Measurements from ENCODE around the gene FGF12.

The FGF12 gene

DNA sequence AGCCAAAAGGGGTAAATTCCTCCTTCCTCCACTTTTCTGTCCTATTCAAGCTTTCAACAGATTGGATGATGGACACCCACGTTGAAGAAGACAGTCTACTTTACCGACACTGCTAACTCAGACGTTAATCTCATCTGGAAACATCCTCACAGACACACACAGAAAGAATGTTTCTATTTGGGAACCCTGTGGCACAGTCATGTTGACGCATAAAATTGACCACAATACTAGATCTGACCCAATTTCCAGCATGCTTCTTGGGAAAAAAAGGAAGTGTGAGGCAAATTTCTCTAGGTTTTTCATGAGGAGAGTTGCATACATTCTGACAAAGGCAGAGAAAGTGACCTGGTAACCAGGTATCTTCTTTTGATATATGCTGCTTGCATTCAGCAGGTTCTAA lies 594.1 kb downstream of the FGF12 start:
- no peak overlapping the region for H3K27ac ChIP-seq (ENCODE audit: low read depth, low read length)
- no peak overlapping the region for H3K4me3 ChIP-seq (ENCODE audit: low read length)
- H3K4me1 ChIP-seq (ENCODE audit: insufficient read depth, low read length), result no peaks in the 10 kb centered on the region
- H3K9me3 ChIP-seq (ENCODE audit: insufficient read depth, low read depth, low read length), result no peaks in the 10 kb centered on the region
- no peaks in the 10 kb centered on the region for H3K27me3 ChIP-seq (ENCODE audit: insufficient read depth, low read length)
- WGBS, result 93% methylated on average over 4 of the region's 4 CpGs
- no peak overlapping the region for H3K9ac ChIP-seq (ENCODE audit: low read depth, low read length)
- no peaks in the 10 kb centered on the region for H3K36me3 ChIP-seq (ENCODE audit: insufficient read depth, low read length)

DNA sequence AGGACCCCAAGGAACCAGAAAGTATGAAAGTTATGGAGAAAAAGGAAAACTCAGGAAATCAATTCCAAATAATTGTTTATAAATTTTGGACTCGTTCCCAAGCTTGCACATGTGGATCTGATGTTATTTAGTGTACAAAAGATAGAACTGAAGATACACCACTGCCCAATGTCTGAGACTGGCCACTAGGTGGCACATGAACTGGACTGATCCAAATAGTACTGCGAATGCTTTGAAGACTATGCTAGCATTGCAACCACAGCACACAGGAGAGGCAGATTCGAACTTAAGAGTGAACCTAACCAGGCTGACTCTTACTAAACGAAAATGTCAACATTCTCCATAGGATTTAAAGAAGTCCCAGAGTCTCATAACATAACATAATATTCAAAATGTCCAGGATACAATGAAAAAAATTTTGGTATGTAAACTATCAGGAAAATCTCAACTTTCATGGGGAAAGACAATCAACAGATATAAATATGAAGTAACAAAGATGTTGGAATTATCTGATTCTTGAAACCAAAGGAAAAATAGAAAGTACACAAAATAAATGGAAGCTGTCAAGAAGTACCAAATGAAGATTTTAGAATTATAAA lies 596.7 kb downstream of the FGF12 start:
- Histone ChIP-seq H3K4me1 (ENCODE audit: insufficient read depth, low read length) (no peaks in the 10 kb centered on the region), H3K36me3 (ENCODE audit: insufficient read depth, low read length) (no peaks in the 10 kb centered on the region), H3K4me3 (ENCODE audit: low read length) (no peak overlapping the region), H3K9me3 (ENCODE audit: insufficient read depth, low read depth, low read length) (no peaks in the 10 kb centered on the region), H3K9ac (ENCODE audit: low read depth, low read length) (no peak overlapping the region), H3K27ac (ENCODE audit: low read depth, low read length) (no peak overlapping the region), H3K27me3 (ENCODE audit: insufficient read depth, low read length) (no peaks in the 10 kb centered on the region)
- WGBS, result 55% methylated on average over 4 of the region's 4 CpGs

DNA sequence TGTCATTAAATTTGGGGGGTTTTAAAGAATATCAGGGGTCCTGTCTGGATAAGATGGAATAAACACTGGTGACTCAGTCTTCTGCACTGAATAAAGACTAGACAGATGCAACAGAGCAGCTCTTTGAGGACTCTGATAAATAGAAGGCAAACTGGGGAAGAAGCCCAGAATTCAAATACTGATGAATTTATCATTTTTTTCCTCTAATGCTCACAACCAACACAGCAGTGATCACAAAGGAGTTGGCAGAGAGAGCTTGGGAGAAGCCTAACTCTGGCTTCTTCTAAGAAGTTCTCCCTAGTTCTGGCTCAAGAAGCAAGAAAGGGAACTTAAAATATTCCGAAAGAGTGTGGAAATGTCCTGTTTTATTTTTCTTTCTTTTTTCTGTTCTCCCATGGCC lies 597.8 kb downstream of the FGF12 start:
- Histone ChIP-seq H3K27ac (ENCODE audit: low read depth, low read length) (no peak overlapping the region), H3K4me1 (ENCODE audit: insufficient read depth, low read length) (no peaks in the 10 kb centered on the region), H3K27me3 (ENCODE audit: insufficient read depth, low read length) (no peaks in the 10 kb centered on the region), H3K36me3 (ENCODE audit: insufficient read depth, low read length) (no peaks in the 10 kb centered on the region), H3K9ac (ENCODE audit: low read depth, low read length) (no peak overlapping the region), H3K4me3 (ENCODE audit: low read length) (no peak overlapping the region), H3K9me3 (ENCODE audit: insufficient read depth, low read depth, low read length) (no peaks in the 10 kb centered on the region)
- WGBS, result 89% methylated on average over 1 of the region's 1 CpG

DNA sequence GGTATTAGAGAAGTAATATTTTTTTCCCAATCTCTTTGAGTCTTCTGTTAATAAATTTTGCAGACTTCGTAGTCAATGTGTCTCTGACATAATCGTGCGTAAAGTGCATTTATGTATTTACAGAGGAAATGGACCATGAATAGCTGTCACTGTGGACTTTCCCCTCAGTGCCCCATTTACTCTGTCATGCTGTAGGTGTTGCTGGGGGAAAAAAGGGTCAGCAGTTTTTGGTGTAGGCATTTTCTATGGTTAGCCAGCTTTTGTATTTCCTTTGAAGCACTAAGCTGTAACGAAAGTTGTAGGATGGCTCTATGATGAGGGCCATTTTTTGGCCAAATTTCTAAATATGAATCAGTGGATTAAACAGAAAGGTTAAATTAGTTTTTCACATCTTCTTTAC lies 598.4 kb downstream of the FGF12 start:
- Histone ChIP-seq H3K9me3 (ENCODE audit: insufficient read depth, low read depth, low read length) (no peaks in the 10 kb centered on the region), H3K4me1 (ENCODE audit: insufficient read depth, low read length) (no peaks in the 10 kb centered on the region), H3K4me3 (ENCODE audit: low read length) (no peak overlapping the region), H3K27me3 (ENCODE audit: insufficient read depth, low read length) (no peaks in the 10 kb centered on the region), H3K36me3 (ENCODE audit: insufficient read depth, low read length) (no peaks in the 10 kb centered on the region), H3K27ac (ENCODE audit: low read depth, low read length) (no peak overlapping the region), H3K9ac (ENCODE audit: low read depth, low read length) (no peak overlapping the region)
- WGBS, result 69% methylated on average over 4 of the region's 4 CpGs

DNA sequence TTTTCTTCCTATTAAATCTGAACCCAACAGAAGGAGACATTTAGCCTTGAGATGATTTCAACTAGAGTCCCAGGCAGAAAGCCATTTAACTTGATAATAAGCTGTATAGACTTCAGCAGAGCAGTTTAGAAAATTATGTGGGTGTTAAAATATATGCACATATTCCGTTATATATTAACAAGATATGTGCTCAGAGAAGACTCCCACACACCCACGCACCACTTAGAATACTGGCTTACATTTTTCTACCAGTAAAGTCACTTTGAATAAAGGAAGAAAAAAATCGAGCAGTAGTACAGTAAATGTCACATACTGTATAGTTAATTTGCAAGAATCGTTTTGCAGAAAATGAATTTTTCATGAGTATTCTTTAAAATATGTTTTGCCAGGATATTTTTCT lies 599.3 kb downstream of the FGF12 start:
- no peak overlapping the region for H3K9ac ChIP-seq (ENCODE audit: low read depth, low read length)
- H3K4me1 ChIP-seq (ENCODE audit: insufficient read depth, low read length), result no peaks in the 10 kb centered on the region

DNA sequence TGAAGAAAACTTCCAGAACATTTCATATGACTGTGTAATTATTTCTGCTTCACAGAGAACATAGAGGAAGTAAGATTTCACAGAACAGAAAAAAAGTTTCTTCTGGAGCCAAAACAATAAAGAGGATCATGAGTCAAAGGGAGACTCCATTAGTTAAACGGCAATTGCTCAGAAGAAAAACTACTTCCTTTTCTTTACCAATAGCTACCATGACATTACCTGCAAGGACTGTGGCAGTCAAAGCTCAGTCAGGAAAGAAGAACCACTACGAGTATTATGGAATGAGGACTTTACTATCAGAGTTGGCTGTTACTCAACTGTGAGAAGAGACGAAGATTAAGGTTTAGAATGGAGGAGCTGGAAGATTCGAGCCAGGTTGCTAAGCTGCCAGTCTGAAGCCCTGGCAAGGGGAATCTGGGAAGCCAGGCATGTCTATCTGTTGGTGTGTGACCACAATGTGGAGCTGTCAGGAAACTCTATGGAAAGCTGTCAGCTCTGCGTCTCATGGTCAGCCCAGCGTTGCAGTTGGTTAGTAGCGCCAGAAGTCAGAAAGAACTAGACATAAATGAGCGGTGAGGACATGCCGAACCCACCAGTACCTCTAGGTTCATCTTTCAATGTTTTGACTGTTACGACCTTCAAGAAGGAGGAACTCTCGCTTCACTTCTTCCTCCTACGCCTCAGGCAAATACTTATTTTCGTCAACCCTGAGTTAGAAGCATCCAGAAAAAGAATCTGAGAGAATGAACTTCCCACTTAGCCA lies 604.3 kb downstream of the FGF12 start:
- Histone ChIP-seq H3K27me3 (ENCODE audit: insufficient read depth, low read length) (no peaks in the 10 kb centered on the region), H3K9me3 (ENCODE audit: insufficient read depth, low read depth, low read length) (no peaks in the 10 kb centered on the region), H3K36me3 (ENCODE audit: insufficient read depth, low read length) (no peaks in the 10 kb centered on the region), H3K4me3 (ENCODE audit: low read length) (no peak overlapping the region), H3K9ac (ENCODE audit: low read depth, low read length) (no peak overlapping the region), H3K4me1 (ENCODE audit: insufficient read depth, low read length) (no peaks in the 10 kb centered on the region), H3K27ac (ENCODE audit: low read depth, low read length) (no peak overlapping the region)
- 94% methylated on average over 13 of the region's 13 CpGs for WGBS

More for the DNA sequence above, 599.3 kb downstream of the FGF12 start:
- no peak overlapping the region for H3K27ac ChIP-seq (ENCODE audit: low read depth, low read length)
- no peaks in the 10 kb centered on the region for H3K27me3 ChIP-seq (ENCODE audit: insufficient read depth, low read length)
- H3K36me3 ChIP-seq (ENCODE audit: insufficient read depth, low read length), result no peaks in the 10 kb centered on the region
- no peaks in the 10 kb centered on the region for H3K9me3 ChIP-seq (ENCODE audit: insufficient read depth, low read depth, low read length)
- H3K4me3 ChIP-seq (ENCODE audit: low read length), result no peak overlapping the region
- 92% methylated on average over 2 of the region's 4 CpGs for WGBS

DNA sequence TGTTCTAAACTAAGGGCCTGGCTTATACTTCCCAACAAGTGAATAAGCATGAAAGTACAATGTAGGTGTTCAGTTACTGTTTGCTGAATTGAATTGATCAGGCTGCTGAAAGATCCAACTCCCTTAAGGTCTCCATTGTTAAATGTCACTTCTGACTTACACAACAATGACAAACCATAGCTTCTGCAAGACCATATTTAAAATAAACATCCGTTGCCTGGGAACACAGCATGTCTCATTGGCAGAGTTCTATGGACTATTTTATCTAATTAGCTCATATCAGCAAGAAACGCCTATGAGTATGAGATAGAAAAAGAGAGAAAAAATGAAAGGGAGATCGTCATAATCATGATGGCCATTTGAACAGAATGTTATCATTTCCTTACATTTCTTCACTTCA lies 605.4 kb downstream of the FGF12 start:
- Histone ChIP-seq H3K36me3 (ENCODE audit: insufficient read depth, low read length) (no peaks in the 10 kb centered on the region), H3K27me3 (ENCODE audit: insufficient read depth, low read length) (no peaks in the 10 kb centered on the region), H3K27ac (ENCODE audit: low read depth, low read length) (no peak overlapping the region), H3K9me3 (ENCODE audit: insufficient read depth, low read depth, low read length) (no peaks in the 10 kb centered on the region), H3K9ac (ENCODE audit: low read depth, low read length) (no peak overlapping the region), H3K4me3 (ENCODE audit: low read length) (no peak overlapping the region), H3K4me1 (ENCODE audit: insufficient read depth, low read length) (no peaks in the 10 kb centered on the region)
- WGBS, result 79% methylated on average over 2 of the region's 3 CpGs

DNA sequence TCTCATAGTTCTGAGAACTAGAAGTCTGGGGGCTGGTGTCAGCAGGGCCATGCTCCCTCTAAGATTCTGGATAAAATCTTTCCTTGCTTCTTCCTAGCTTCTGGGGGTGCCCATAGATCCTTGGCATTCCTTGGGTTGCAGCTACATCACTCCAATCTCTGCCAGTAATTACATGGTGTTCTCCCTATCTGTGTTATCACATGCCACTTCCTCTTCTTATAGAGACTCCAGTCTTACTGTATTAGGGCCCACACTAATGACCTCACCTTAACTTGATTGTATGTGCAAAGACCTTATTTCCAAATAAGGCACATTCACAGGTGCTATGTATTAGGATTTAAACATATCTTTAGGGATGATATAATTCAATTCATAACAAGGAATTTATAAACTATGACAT lies 618.5 kb downstream of the FGF12 start:
- Histone ChIP-seq H3K4me3 (ENCODE audit: low read length) (no peak overlapping the region), H3K27ac (ENCODE audit: low read depth, low read length) (no peak overlapping the region), H3K36me3 (ENCODE audit: insufficient read depth, low read length) (no peaks in the 10 kb centered on the region), H3K27me3 (ENCODE audit: insufficient read depth, low read length) (no peaks in the 10 kb centered on the region), H3K9ac (ENCODE audit: low read depth, low read length) (no peak overlapping the region), H3K9me3 (ENCODE audit: insufficient read depth, low read depth, low read length) (peaks cover 3% of the 10 kb centered on the region; the same call in 1 of the 2 replicates), H3K4me1 (ENCODE audit: insufficient read depth, low read length) (peaks cover 5% of the 10 kb centered on the region; the same call in 1 of the 2 replicates)

DNA sequence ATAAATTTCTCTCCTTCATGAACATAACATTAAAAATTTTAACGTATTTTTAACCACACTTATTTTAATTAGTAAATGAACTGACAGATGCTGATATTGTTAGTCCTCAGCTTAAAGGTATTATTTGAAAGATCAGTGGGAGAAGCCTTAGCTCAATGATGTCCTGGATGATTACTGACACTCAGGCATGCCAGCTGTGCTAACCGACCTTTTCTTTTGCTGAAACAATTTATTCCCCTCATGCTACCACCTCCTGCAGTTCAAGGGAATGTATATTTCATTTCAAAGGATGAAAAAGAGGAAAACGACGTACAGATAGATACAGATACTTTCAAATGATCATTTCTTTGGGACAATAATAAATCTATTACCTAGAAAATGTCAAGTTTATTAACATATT lies 620.8 kb downstream of the FGF12 start:
- Histone ChIP-seq H3K4me3 (ENCODE audit: low read length) (no peak overlapping the region), H3K27ac (ENCODE audit: low read depth, low read length) (no peak overlapping the region), H3K9ac (ENCODE audit: low read depth, low read length) (no peak overlapping the region), H3K27me3 (ENCODE audit: insufficient read depth, low read length) (no peaks in the 10 kb centered on the region), H3K9me3 (ENCODE audit: insufficient read depth, low read depth, low read length) (no peaks in the 10 kb centered on the region), H3K36me3 (ENCODE audit: insufficient read depth, low read length) (no peaks in the 10 kb centered on the region), H3K4me1 (ENCODE audit: insufficient read depth, low read length) (peaks cover 7% of the 10 kb centered on the region; the same call in 1 of the 2 replicates)
- WGBS, result 36% methylated on average over 1 of the region's 4 CpGs

DNA sequence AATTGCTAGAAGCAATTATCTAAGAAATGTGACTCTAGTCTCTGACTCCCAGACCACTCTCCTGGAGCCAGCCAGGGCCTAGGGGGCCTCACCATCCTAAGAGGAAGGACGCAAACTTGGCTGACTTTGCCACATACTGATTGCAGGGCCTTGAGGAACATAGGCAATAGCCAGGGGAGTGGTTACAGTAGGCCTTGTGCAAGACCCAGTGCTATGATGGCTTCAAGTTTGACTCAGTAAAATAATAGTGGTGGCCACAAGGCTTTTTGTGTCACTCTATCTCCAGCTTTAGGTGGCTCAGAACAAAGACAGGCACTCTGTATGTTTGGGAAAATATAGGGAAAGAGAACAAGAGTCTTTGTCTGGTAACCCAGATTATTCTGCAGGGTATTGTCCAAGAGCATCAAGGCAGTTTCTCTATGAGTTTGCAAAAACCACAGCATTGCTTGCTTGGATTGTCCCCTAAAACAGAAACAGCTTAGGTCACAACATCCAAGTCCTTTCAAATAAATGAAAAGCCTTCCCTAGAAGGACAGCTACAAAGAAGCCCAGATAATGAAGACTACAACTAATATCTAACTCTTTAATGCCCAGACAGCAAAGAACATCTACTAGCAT lies 634.8 kb downstream of the FGF12 start:
- no peak overlapping the region for H3K4me3 ChIP-seq (ENCODE audit: low read length)
- WGBS, result 94% methylated on average over 1 of the region's 1 CpG
- no peak overlapping the region for H3K27ac ChIP-seq (ENCODE audit: low read depth, low read length)
- H3K9ac ChIP-seq (ENCODE audit: low read depth, low read length), result no peak overlapping the region
- H3K27me3 ChIP-seq (ENCODE audit: insufficient read depth, low read length), result no peaks in the 10 kb centered on the region
- H3K4me1 ChIP-seq (ENCODE audit: insufficient read depth, low read length), result peaks cover 6% of the 10 kb centered on the region; the same call in 1 of the 2 replicates
- H3K36me3 ChIP-seq (ENCODE audit: insufficient read depth, low read length), result no peaks in the 10 kb centered on the region
- H3K9me3 ChIP-seq (ENCODE audit: insufficient read depth, low read depth, low read length), result no peaks in the 10 kb centered on the region

DNA sequence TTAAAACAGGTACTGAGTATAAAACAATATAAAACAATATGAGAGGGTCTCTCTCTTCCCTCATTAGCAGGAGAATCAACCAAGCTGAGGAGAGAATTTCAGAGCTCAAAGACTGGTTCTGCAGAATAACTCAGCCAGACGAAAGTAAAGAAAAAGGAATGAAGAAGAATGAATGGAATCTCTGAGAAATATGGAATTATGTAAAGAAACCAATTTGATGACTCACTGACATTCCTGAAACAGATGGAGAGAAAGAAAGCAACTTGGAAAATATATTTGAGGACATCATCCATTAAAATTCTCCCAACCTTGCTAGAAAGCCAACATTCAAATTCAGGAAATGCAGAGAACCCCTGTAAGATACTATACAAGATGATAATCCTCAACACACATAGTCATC lies 635.5 kb downstream of the FGF12 start:
- H3K4me1 ChIP-seq (ENCODE audit: insufficient read depth, low read length), result peaks cover 6% of the 10 kb centered on the region; the same call in 1 of the 2 replicates
- no peak overlapping the region for H3K27ac ChIP-seq (ENCODE audit: low read depth, low read length)
- no peaks in the 10 kb centered on the region for H3K36me3 ChIP-seq (ENCODE audit: insufficient read depth, low read length)
- no peaks in the 10 kb centered on the region for H3K27me3 ChIP-seq (ENCODE audit: insufficient read depth, low read length)
- no peaks in the 10 kb centered on the region for H3K9me3 ChIP-seq (ENCODE audit: insufficient read depth, low read depth, low read length)
- 89% methylated on average over 1 of the region's 1 CpG for WGBS
- H3K9ac ChIP-seq (ENCODE audit: low read depth, low read length), result no peak overlapping the region
- no peak overlapping the region for H3K4me3 ChIP-seq (ENCODE audit: low read length)
